Skeletal muscle tissue (tissue), 4 donors: ENCODE results near the gene FRMD3. TPM values are rescaled to one million over a fixed set of nuclear protein-coding genes. Genes with fewer than 3 reads are reported as not detected.

Experiments used
- H3K27ac ChIP-seq: one replicate; pipeline ENCODE4 v1.7.0; 2013; ENCODE audit warnings: mild to moderate bottlenecking, low read depth, low read length, inconsistent platforms
- H3K27me3 ChIP-seq, 3 donors: one replicate each; pipeline ENCODE4 v1.7.0; 2013; ENCODE audit warnings: low read length in 3 of 3; ENCODE audit not compliant: control insufficient read depth in 3 of 3, insufficient read depth in 3 of 3
- H3K36me3 ChIP-seq, 3 donors: one replicate each; pipeline ENCODE4 v1.7.0; 2013; ENCODE audit warnings: low read length in 3 of 3; ENCODE audit not compliant: control insufficient read depth in 3 of 3, insufficient read depth in 3 of 3
- H3K4me1 ChIP-seq, 3 donors: one replicate each; pipeline ENCODE4 v1.7.0; 2013; ENCODE audit warnings: low read length in 3 of 3, mild to moderate bottlenecking in 3 of 3; ENCODE audit not compliant: control insufficient read depth in 3 of 3, insufficient read depth in 3 of 3
- H3K4me3 ChIP-seq, 3 donors: one replicate each; pipeline ENCODE4 v1.7.0; 2013; ENCODE audit warnings: low read length in 3 of 3
- H3K9ac ChIP-seq, 3 donors: one replicate each; pipeline ENCODE4 v1.7.0; 2013; ENCODE audit warnings: low read length in 3 of 3, mild to moderate bottlenecking in 3 of 3, moderate library complexity in 2 of 3, low read depth in 1 of 3
- H3K9me3 ChIP-seq, 3 donors: one replicate each; pipeline ENCODE4 v1.7.0; 2013; ENCODE audit warnings: low read length in 3 of 3; ENCODE audit not compliant: control insufficient read depth in 3 of 3
- total RNA-seq: library from RNA; depleted of rRNA; stranded (reverse); fragments of >200 nt; gene quantifications from one replicate; pipeline ENCODE4 v1.2.3, GENCODE V29; 2014
- donor health status: Osteomylitis.

FRMD3 gene
- total RNA-seq, 1 donor from 2014 or later, result 27.7 TPM

DNA sequence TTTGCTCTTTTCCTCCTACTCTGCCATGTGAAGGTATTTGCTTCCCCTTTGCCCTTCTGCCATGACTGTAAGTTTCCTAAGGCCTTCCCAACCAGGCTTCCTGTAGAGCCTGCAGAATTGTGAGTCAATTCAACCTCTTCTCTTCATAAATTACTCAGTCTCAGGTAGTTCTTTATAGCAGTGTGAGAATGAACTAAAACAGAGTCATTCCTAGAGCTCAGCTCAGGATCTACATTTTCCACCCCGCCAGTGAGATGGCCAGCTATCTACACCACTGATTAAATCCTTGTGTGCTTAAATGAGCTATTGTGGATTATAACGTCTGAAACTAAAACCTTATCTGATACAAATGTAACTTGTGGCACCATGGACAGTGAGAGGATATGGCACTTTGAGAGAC is 55.0 kb downstream of the FRMD3 start:
- no peaks in the 10 kb centered on the region for H3K27me3 ChIP-seq
- no peaks in the 10 kb centered on the region for H3K4me1 ChIP-seq
- no peak overlapping the region for H3K4me3 ChIP-seq
- H3K27ac ChIP-seq, result no peak overlapping the region
- peaks cover 0 to 5% (median 0%) of the 10 kb centered on the region in 3 donors for H3K9me3 ChIP-seq
- no peaks in the 10 kb centered on the region for H3K36me3 ChIP-seq
- H3K9ac ChIP-seq, result no peak overlapping the region

GRCh38 chr9:83479765-83480164 is 58.4 kb downstream of the FRMD3 start:
- peaks cover 0 to 5% (median 0%) of the 10 kb centered on the region in 3 donors for H3K9me3 ChIP-seq
- H3K27ac ChIP-seq, result no peak overlapping the region
- H3K27me3 ChIP-seq, result no peaks in the 10 kb centered on the region
- peaks cover 0 to 2% (median 0%) of the 10 kb centered on the region in 3 donors for H3K4me1 ChIP-seq
- H3K9ac ChIP-seq, result no peak overlapping the region
- H3K36me3 ChIP-seq, result no peaks in the 10 kb centered on the region
- H3K4me3 ChIP-seq, result no peak overlapping the region

GRCh38 chr9:83477571-83477970 is 60.6 kb downstream of the FRMD3 start:
- H3K27me3 ChIP-seq, result no peaks in the 10 kb centered on the region
- no peak overlapping the region for H3K27ac ChIP-seq
- peaks cover 0 to 5% (median 0%) of the 10 kb centered on the region in 3 donors for H3K9me3 ChIP-seq
- H3K4me3 ChIP-seq, result no peak overlapping the region
- H3K36me3 ChIP-seq, result no peaks in the 10 kb centered on the region
- no peak overlapping the region for H3K9ac ChIP-seq
- H3K4me1 ChIP-seq, result peaks cover 0 to 5% (median 3%) of the 10 kb centered on the region in 3 donors

- H3K36me3 ChIP-seq, result no peaks in the 10 kb centered on the region
- H3K27ac ChIP-seq, result no peak overlapping the region
These were observed 61.1 kb downstream of the FRMD3 start for GRCh38 chr9:83477120-83477519.

GRCh38 chr9:83476513-83476912 is 61.7 kb downstream of the FRMD3 start:
- H3K27me3 ChIP-seq, result no peaks in the 10 kb centered on the region
- peaks cover 0 to 5% (median 0%) of the 10 kb centered on the region in 3 donors for H3K9me3 ChIP-seq
- no peak overlapping the region for H3K27ac ChIP-seq
- H3K9ac ChIP-seq, result no peak overlapping the region
- H3K4me3 ChIP-seq, result no peak overlapping the region
- no peaks in the 10 kb centered on the region for H3K36me3 ChIP-seq
- H3K4me1 ChIP-seq, result peaks cover 3 to 6% (median 5%) of the 10 kb centered on the region in 3 donors

More at GRCh38 chr9:83477120-83477519, 61.1 kb downstream of the FRMD3 start:
- Histone ChIP-seq H3K4me3 (no peak overlapping the region), H3K9me3 (peaks cover 0 to 5% (median 0%) of the 10 kb centered on the region in 3 donors), H3K27me3 (no peaks in the 10 kb centered on the region), H3K9ac (no peak overlapping the region), H3K4me1 (peaks cover 0 to 5% (median 3%) of the 10 kb centered on the region in 3 donors)

- no peak overlapping the region for H3K27ac ChIP-seq
- no peak overlapping the region for H3K4me3 ChIP-seq
- no peak overlapping the region for H3K9ac ChIP-seq
- H3K27me3 ChIP-seq, result no peaks in the 10 kb centered on the region
- peaks cover 3 to 13% (median 5%) of the 10 kb centered on the region in 3 donors for H3K4me1 ChIP-seq
- H3K9me3 ChIP-seq, result peaks cover 0 to 5% (median 0%) of the 10 kb centered on the region in 3 donors
- no peaks in the 10 kb centered on the region for H3K36me3 ChIP-seq
These were observed 62.5 kb downstream of the FRMD3 start for GRCh38 chr9:83475741-83476140.

DNA sequence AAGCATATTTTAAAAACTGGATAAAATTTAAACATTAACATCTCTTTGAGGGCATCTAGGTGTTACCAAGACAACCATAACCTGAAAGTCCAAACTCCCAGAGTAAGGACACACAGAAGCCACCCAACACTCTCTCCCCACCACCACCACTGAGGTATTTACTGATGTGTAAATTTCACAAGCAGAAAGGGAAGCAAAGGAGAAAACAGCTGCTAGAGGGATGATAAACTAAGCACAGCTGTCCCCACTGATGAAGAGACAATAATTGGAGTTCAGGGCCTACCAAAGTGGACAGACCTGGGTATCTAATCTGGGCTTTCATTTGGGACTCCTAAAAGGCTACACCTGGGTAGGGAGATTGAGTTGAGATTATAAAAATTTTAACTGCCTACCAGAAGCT is 63.6 kb downstream of the FRMD3 start:
- Histone ChIP-seq H3K9me3 (no peaks in the 10 kb centered on the region), H3K36me3 (no peaks in the 10 kb centered on the region), H3K27ac (peak overlapping the region; percentile 23), H3K27me3 (no peaks in the 10 kb centered on the region), H3K4me3 (no peak overlapping the region), H3K4me1 (peaks cover 5 to 15% (median 5%) of the 10 kb centered on the region in 3 donors), H3K9ac (no peak overlapping the region)

DNA sequence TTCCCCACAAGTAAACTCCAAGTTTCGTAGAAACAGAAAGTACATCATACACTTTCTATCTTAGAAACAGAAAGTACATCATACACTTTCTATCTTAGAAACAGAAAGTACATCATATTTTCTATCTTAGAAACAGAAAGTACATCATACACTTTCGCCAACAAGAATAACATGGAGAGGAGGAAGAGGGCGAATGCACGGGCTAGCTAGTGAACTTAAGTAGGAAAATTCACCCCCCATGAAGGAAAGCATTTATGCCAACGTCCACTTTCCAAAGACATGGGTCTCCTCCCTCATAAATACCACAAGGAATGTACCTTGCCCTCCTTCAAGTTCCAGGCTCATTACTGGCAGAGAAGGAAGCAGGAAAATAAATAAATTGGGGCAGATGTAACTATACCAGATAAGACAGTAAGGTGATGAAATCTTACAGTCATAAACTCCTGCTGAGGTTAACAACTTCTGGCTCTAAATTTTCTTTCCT is 64.7 kb downstream of the FRMD3 start:
- Histone ChIP-seq H3K9ac (no peak overlapping the region), H3K27ac (peak overlapping the region; percentile 50), H3K4me3 (peak overlapping the region in 1 of 3 donors; percentile 45), H3K9me3 (no peaks in the 10 kb centered on the region), H3K4me1 (peaks cover 5 to 15% (median 10%) of the 10 kb centered on the region in 3 donors), H3K27me3 (no peaks in the 10 kb centered on the region), H3K36me3 (no peaks in the 10 kb centered on the region)

GRCh38 chr9:83472764-83473163 is 65.4 kb downstream of the FRMD3 start:
- Histone ChIP-seq H3K4me1 (peaks cover 5 to 15% (median 10%) of the 10 kb centered on the region in 3 donors), H3K36me3 (no peaks in the 10 kb centered on the region), H3K4me3 (peak overlapping the region in 1 of 3 donors; percentile 39), H3K9me3 (no peaks in the 10 kb centered on the region), H3K27me3 (no peaks in the 10 kb centered on the region), H3K27ac (no peak overlapping the region), H3K9ac (no peak overlapping the region)

DNA sequence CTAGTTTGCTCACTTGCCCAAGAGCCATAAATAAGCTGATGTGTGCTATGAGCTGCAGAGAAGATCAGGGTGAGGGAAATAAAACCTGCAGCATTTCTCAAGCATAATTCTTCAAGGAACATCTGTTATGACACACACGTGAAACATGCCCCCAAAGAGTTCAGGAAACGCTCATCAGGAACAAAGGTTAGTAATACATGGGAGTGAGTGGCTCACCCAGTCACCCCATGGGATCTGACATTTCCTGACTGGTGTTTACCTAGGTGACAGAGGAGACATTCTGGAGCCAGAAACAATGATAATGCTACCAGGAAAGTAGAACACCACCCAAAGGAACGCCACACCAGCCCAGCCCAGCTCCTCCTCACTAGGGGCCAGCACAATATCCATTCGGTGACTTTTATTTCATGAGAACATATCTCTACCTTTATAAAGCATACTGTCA is 66.0 kb downstream of the FRMD3 start:
- no peaks in the 10 kb centered on the region for H3K27me3 ChIP-seq
- peaks cover 5 to 15% (median 10%) of the 10 kb centered on the region in 3 donors for H3K4me1 ChIP-seq
- no peak overlapping the region for H3K4me3 ChIP-seq
- no peak overlapping the region for H3K27ac ChIP-seq
- no peak overlapping the region for H3K9ac ChIP-seq
- no peaks in the 10 kb centered on the region for H3K9me3 ChIP-seq
- H3K36me3 ChIP-seq, result no peaks in the 10 kb centered on the region
